DOHH2 (cell line): Measurements from ENCODE around the gene G6PD.

Experiments used
- EZH2phosphoT487 ChIP-seq: fragments of 200-600 bp; sonication (generic); IDR thresholded peaks from 2 replicates; pipeline ENCODE4 v1.6.1; 2017; ENCODE audit warnings: borderline replicate concordance, mild to moderate bottlenecking, antibody characterized with exemption, low read length, moderate library complexity, mixed read lengths
- TF ChIP-seq, protein P1 (sequence below): fragments of 200-600 bp; sonication (generic); IDR thresholded peaks from one replicate; pipeline ENCODE4 v1.5.1; 2014; ENCODE audit warnings: antibody characterized with exemption, mild to moderate bottlenecking, low read depth, low read length; ENCODE audit not compliant: poor library complexity, severe bottlenecking

DNA sequence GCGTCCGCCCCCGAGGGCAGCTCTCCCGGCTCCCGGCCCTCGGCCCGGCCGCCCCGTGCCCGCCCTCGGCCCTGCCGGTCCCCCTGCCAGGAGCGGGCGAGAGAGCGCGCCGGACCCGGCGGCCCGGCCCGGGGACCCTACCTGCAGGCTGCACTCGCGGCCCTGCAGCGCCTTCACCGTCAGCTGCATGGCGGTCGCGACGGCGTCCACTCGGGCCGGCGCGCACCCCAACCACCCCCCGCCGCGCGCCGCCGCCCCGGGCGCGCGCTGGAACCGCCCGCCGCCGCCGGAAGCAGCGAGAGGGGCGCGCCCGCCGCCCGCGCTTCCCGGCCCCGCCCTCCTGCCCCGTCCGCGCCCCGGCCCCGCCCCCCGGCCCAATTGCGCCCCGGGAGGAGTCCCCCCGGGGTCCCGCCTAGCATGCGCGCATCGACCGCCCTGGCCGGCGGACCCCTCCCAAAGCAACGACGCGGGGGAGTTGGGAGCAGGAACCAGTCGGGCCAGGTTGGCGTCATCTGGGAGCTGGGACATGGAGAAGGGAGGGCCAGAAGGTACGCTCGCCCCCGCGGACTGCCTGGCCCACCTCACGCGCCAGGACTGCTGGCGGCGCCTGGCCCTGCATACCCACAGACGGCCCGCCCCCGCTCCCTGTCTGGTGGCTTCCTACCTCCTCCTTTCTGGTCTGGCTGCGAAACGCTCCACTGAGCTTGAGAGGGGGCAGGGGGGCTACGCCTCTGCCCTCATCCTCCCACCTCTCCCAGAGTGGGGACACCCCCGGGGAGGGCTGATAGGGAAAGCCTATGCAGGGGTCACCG, 60.0 kb downstream of the G6PD start, which contains the start of gene UBL4A:
- TF ChIP-seq, protein P1, sequence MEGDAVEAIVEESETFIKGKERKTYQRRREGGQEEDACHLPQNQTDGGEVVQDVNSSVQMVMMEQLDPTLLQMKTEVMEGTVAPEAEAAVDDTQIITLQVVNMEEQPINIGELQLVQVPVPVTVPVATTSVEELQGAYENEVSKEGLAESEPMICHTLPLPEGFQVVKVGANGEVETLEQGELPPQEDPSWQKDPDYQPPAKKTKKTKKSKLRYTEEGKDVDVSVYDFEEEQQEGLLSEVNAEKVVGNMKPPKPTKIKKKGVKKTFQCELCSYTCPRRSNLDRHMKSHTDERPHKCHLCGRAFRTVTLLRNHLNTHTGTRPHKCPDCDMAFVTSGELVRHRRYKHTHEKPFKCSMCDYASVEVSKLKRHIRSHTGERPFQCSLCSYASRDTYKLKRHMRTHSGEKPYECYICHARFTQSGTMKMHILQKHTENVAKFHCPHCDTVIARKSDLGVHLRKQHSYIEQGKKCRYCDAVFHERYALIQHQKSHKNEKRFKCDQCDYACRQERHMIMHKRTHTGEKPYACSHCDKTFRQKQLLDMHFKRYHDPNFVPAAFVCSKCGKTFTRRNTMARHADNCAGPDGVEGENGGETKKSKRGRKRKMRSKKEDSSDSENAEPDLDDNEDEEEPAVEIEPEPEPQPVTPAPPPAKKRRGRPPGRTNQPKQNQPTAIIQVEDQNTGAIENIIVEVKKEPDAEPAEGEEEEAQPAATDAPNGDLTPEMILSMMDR = no peak
- TF ChIP-seq EZH2phosphoT487 = no peak
